GDM1 (cell line): Measurements from ENCODE around the gene SDHAF3.
A peak's percentile ranks its signal among the peaks of the same experiment; 100 is the strongest.
"Not testable (repeated sequence)": the region's sequence is repeated elsewhere in the genome, so short reads cannot be mapped to it uniquely, and the experiment has no call there.

ENCODE experiments used
- DNase-seq: peaks from one replicate; lab custom pipeline; 2025; lab: John Stamatoyannopoulos, UW

Gene SDHAF3

DNA sequence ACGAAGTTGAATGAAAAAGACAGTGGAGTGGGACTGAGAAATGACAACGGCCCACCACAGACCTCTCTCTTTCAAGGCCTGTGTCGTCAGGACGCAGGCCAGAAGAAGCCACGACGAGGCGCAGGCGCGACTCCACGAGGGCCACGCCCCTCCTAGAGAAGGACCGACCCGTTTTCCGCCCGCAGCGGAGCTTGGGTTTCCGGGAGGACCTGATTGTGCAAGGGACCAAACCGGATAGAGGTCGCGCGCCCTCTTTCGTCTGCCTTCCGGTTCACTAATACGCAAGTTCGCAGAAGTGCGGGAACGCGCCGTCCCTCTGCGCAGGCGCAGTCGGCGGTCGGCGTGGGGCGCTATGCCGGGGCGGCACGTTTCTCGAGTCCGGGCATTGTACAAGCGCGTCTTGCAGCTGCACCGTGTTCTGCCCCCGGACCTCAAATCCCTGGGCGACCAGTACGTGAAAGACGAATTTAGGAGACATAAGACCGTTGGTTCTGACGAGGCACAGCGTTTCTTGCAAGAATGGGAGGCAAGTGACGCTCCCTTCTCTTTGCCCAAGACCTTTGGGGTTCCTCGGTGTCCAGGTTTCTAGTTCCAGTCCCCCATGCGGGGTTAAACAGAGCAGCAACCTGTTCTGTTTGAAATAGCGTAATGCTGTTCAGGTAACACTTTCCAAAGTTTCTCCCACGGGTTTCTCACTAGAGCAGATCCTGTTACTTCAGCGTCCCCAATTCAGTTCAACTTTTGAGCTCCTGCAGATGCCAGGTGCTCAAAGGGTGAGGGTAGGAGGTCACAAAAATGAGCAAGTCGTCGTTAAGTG lies at the start of gene SDHAF3:
SDHAF3 (plus strand) TSS at position 327 of the 817 bp plus-strand sequence; CDS start at position 353, 26 bp downstream.
- DNase-seq = peak; percentile 93

DNA sequence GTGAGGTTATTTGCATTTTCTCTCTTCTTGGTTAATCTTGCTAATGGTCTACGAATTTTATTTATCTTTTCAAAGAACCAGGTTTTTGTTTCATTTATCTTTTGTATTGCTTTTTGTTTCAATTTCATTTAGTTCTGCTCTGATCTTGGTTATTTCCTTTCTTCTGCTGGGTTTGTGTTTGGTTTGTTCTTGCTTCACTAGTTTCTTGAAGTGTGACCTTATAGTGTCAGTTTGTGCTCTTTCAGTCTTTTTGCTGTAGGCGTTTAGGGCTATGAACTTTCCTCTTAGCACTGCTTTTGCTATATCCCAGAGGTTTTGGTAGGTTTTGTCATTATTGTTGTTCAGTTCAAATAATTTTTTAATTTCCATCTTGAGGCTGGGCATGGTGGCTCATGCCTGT lies 45.5 kb upstream of the SDHAF3 start:
- DNase-seq = not testable (repeated sequence)

DNA sequence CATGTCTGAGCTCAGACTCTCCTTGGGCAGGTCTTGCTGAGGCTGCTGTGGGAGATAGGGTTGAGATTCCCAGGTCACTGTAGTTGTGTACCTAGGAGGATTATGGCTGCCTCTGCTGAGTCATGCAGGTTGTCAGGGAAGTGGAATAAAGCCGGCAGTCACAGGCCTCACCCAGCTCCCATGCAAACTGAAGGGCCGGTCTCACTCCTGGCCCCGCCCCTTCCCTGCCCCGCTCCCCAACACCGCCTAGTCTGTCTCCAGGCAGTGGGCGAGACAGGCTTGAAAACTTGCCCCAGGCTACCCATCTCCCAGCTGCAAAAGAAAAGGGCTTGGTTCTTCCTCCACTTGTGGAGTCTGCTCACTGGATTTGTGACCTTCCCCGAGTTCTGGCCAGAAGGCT lies 41.6 kb upstream of the SDHAF3 start:
- no peak for DNase-seq

DNA sequence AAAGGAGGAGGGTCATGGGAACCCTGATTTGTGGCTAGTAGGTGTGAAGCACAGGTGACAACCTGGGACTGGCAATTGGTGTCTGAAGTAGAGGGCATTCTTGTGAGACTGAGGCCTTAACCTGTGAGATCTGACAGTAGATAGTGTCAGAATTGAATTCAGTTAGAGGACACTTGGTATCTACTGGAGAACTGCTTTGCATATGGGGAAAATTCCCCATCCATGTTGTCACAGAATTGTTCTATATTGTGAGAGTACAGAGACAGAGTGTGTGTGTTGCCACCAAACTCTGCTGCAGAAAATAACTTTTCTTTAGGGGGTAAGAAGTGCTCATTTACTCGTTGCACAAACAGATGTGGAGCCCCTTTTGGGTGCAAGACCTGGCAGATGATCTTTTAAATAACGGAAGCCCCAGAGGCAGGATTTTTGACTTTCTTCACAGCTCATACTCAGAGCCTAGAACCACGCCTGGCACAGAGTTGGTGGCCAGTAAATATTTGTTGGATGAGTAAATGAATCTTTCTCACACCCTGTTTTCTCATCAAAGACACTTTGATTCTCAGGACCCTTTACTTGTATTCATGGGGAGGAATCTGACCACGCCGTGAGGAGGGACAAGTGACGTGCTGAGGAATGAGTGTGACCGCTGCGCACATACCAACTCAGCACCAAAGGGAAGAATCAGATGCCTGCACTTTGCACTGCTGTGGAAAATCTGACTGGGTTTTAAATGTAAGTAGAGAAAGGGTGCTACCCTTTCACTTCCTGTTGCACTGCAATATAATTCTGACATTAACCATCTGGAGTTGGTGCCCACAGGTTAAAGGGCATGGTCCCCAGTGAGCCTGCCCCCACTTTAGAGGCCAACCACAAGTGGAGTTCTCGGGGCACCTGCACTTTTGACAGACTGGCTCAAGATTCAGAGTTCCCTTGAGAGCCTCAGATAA lies 39.2 kb upstream of the SDHAF3 start:
- DNase-seq = no peak

DNA sequence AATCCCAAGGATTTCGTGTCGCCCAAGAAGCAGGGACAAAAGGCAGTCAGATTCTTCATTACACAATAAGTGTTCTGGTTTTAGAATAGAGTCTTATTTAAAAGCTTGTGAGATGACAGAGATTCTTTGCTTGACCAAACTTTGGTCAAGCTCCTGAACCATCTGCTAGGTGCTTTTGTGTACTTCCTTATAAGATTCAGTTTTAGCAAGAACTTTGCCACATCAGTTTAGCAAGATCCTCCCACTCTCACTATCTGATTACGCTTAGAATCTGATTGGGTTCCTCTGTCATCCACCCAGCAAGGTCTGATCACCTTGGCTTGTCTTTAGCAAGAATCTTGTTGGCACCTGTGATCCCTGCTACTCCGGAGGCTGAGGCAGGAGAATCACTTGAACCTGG lies 38.2 kb upstream of the SDHAF3 start:
- DNase-seq = no peak

DNA sequence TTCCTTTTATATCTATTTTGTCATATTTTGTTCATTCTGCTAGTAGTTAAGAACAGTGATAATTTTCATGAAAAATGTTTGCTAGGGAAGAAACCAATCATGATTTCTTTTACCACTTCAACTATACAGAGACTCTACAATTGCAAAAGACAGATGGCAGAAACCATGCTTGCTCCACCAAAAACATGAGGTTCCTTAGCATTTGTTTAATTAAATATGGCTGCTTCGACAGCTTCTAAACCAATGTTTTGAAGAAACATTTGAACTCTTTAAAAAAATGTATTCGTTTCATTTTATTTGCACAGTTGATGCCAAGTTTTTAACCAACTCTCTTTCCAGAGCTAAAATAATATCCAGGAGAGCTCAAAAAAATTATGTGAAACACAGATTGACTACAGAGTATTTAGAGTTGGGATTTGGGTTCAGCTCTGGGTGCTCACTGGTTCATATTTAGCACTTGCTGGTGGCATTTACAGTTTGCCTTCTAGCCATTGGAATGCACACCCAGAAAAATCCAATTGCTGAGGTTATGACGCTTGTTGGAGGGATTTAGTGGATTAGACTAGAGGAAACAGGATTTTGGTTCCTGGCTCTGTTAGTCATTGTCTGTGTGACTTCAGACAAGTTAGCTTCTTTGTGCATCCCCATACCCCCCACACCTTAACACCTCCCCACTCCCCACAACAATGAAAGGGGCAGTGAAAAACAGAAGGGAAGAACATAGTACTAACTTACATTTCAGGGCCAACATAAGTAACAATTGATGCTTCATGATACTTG lies 35.8 kb upstream of the SDHAF3 start:
- DNase-seq = no peak

DNA sequence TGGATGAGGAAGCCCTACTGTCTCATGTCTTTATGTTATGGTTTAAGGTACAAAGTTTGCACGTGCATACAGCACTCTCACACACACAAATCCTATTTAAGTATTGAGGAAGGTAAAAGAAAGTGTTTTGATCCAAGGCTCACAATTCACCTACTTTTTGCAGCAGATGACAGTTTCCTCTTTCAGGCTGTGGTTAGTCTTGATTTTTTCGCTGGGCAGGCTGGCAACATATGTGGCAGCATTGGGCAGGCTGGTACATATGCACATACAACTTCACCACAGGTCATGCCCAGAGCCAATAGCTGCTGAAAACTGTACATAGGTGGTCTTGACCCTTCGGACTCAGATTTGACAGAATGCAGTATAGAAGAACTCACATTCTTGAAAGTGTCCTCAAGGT lies 29.1 kb upstream of the SDHAF3 start:
- no peak for DNase-seq

DNA sequence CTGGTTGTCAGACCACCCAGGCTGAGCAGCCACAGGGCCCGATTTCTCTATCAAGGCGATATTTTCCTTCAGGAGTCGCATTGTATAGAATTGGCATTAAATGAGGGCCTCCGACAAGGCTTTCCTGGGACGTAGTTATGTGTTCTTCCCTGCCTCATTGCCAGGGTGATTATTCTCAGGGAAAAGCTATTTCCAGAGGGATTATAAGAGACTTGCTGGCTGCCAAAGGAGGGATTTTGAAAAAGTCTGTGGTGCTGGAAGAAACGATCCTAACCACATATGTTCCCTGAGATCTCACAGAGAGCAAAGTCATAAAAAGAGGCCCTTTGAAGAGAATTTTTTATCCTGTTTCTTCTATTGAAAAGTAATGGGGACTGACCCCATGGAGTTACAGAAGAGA lies 27.7 kb upstream of the SDHAF3 start:
- no peak for DNase-seq

DNA sequence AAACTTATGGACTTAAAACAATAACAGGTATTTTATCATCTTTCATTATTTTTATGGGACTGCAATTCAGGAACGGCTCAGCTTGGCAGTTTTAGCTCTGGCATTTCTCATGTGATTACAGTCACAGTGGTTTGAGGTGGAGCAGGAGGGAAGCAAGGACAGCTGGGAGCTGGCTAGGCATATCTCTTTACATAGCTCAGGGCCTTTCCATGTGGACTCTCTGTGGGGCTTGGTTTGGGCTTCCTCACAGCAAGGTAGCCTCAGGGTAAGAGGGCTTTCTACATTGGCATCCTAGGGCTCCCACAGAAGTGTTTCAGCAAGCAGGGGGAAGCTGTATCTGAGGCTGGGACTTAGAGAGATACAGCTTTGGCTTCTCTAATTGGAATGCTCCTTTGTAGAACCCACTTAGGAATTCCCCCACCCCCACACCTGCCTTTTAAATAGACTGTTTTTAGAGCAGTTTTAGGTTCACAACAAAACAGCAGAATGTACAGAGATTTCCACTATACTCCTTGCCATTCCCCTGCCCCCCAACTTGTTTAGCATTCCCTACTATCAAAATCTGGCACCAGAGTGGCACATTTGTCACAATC lies 26.6 kb upstream of the SDHAF3 start:
- no peak for DNase-seq

DNA sequence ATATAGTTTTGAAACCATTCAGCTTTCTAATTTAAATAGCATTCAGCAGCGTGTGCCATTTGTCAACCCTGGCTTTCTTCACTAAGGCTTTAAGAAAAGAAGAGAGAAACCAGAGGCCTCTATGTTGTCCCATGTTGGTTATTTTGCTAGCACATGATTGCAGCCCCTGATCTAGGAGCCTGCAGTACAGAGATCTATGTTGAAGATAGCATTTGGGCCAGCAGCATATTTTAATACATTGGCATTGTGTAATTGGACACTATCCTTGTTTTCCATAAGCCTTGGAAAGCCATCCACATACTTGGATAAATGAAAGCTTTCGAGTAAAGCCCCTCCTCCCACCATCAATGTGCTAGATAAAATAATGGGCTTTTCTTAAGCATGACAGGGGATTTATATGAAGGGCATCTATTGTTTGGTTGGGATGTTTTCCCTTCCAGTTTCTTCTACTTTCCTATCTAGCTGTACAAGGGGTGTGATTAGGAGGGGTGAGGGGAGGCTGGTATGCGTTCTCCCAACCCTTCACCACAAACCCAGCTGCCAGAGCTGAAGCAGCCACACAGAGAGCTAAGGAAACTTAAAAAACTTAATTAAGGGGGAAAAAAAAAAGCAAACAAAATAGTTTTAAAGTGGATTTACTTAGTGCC lies 23.1 kb upstream of the SDHAF3 start:
- DNase-seq = no peak

DNA sequence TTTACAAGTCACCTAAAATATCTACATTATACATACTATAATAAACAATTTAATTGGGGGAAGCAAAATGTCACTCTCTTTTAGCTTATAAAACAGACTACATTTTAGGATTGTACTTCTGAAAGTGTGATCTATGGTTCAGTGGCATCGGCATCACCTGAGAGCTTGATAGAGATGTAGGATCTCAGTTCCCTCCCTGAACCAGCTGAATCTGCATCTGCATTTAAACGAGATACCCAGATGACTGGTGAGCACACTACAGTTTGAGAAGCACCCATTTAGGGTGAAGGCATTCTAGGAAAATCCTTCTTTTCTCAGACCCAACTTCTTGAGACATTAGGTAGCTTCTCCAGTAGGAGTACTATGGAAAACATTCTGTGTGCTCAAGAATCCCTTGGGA lies 21.5 kb upstream of the SDHAF3 start:
- DNase-seq = no peak

DNA sequence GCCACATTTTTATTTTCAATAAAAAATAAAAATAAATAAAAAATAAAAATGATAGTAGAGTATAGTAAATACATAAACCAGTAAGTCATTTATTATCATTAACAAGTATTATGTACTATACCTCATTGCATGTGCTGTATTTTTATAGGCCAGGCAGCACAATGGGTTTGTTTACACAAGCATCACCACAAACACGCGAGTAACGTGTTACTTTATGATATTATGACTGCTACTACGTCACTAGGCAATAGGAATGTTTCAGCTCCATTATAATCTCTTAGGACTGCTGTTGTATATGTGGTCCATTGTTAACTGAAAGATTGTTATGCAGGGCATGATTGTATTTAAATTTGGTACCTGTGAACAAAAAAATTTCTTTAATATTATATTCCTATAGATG lies 20.8 kb upstream of the SDHAF3 start:
- DNase-seq = no peak

DNA sequence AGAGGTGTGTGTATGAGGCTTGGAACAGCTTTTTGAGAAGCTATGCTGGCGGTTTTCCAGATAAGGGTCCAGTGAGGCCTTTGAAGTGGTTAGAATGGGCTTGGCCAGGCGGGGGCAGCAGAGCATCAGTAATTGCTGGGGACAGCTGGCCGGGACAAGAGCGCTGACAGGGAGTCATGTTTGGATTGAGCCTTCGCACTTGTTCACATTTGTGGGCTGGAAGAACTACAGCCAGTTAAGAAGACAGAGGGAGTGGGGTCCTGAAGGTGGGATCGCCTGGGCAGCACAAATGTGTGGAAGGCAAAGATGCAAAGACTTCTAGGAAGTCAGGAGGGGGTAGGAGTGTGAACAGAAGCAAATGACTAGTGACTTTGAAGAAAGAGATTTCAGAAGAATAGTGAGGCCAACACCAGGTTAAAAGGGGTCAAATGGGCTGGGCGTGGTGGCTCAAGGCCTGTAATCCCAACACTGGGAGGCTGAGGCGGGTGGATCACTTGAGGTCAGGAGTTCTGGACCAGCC lies 12.7 kb upstream of the SDHAF3 start:
- DNase-seq = peak; percentile 49

DNA sequence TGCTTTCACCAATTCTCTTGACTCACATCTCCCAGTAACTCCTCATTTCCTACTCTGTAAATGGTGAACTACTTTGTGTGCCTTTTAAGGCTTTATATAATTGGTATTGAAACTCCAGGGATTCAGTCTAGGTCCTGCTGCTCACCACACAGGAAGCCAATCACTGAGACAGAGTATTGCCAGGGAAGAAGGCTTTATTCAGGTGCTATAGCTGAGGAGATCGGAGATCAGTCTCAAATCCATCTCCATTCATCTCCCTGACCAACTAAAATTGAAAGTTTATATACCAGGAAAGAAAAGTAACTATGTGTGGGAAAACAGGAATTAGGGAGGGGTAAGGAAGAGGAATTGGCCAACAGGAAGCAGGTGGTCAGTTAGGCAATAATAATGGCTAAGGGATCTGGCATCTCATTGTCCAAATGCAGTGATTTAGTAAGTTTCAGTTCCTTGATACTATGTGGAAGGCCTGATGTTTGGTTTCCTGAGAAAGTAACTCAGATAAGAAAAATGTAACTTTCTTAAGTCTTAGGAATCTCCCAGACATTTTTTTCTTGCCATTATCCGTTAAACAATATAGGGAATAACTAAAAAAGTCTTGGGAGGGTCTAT lies 10.2 kb upstream of the SDHAF3 start:
- no peak for DNase-seq

DNA sequence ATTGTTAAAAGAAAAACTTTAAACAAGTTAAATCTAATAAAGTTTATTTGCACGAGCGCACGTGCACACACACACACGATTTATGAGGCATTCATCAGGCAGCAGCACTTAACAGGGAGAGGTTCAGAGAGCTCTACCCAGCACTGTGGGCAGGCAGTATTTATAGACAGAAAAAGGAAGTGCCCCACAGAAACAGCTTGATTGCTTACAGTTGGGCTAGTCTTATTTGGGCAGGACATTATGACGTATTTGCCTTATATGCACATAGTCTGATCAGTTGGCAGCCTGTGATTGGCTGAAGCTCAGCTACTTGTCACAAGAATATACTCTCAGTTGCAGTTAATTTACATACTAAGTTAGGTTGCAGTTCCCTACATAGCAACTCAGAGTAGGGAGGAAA lies 1.2 kb upstream of the SDHAF3 start:
- peak; percentile 78 for DNase-seq

DNA sequence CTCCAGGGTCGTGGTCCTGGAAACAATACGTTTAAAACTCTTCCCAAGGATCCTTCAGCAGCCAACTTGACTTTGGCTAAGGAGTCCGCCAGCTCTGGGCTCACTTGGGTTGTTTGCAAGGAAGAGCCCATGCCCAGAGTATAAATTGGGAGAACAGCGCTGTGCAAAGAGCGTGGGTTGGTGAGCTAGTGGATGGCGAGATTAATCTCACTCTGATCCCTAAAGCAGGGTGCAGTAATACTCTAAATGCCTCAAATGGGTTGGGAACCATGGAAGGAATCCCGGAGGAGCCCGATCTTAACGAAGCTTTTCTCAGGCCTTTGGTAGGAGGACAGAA lies 495 bp upstream of the SDHAF3 start:
- DNase-seq = no peak

DNA sequence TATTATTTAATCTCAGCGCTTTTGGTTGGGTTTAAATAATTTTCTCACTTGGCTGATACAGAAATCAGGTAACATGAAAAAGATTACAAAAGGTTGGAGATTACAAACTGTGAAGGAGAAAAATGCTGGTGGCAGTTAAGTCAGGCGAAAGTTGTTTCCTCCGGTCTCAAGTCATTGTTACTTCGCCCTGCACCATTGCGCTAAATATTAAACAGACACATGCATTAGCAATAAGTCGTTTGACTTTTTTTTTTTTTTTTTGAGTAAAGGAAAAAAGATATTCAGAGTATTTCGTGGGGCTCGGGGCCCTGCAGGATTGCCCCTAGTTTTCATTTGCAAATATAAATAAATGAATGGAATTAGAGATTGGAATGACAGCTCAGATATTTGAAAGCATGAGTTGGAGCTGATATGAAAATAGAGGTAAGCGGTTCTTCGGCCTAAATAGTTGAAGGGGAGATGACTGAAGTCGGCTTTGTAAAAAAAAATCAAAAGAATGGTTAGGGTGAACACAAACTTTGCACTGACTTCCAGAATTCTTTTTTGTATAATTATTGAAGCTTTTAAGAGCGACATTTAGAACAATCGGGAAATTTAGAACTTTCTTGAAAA lies 914 bp downstream of the SDHAF3 start:
- no peak for DNase-seq

DNA sequence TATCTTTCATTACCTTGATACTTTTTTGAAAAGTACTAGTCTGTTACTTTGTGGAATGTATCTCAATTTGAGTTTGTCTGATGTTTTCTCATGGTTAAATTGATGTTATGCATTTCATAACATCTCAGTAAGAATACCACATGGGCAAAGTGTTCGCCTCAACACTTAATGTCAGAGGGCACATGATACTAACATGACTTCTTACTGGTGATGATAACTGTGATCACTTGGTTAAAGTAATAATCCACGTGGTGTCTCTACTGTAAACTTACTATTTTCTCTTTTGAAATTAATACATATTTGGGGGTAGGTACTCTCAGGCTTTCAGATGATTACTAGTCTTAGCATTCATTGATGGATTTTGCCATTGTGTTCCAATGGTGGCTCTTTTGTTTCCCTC lies 2.2 kb downstream of the SDHAF3 start:
- DNase-seq = no peak

DNA sequence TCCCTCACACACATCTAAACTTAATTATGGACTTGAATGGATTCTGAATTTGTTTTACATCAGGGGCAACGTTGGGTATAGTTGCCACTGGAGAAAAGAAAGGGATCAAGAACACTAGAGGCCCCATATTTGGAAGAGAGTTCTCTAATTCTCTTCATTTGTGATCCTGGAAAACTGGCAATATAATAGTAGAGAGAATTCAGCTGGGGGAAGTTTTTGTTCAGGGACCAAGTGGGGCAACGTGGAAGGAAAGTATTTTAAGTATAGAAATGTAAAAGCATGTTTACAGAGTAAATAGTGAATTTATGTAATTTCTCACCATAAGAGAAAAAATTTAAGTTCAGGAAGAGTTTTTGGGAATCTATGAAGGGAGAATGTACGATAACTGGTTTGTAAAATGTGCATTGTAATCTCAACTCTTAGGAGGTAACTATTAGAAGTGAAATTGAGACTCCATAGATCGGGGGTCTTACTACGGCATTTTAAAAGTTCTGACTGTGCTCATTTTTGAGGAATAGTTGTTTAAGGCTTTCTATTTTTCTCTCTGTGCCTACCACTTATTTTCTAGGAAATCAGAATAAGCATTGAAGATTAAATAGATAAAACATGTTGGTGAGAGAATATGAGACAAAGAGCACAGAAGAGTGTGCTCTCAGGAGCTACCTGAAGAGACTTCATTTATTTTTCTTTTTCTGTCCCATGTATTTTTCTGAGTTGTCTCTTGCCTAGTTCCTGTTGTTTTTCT lies 3.4 kb downstream of the SDHAF3 start:
- no peak for DNase-seq

DNA sequence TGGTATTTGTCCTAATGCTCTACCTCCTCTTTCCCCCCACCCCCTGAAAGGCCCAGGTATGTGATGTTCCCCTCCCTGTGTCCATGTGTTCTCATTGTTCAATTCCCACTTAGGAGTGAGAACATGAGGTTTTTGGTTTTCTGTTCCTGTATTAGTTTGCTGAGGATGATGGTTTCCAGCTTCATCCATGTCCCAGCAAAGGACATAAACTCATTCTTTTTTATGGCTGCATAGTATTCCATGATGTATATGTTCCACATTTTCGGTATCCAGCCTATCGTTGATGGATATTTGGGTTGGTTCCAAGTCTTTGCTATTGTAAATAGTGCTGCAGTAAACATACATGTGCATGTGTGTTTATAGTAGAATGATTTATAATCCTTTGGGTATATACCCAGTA lies 5.6 kb downstream of the SDHAF3 start:
- not testable (repeated sequence) for DNase-seq
